Liver (tissue), 9 donors: ENCODE data around the gene PEX12. TPM values are rescaled to one million over a fixed set of nuclear protein-coding genes. Genes with fewer than 3 reads are reported as not detected.

Experiments
- DNase-seq: peaks from one replicate; pipeline ENCODE4 v3.0.0-alpha.2; 2017; ENCODE audit warnings: low spot score
- H3K27ac ChIP-seq, 2 donors: one replicate each; pipeline ENCODE4 v1.7.0; 2013; ENCODE audit warnings: inconsistent platforms in 2 of 2, low read length in 2 of 2, control low read depth in 1 of 2, low read depth in 1 of 2, mild to moderate bottlenecking in 1 of 2
- H3K27me3 ChIP-seq, 4 donors: one replicate each; pipeline versions ENCODE4 v1.6.1 to v1.7.0; 2013; ENCODE audit warnings: low read length in 3 of 4, inconsistent platforms in 1 of 4, mild to moderate bottlenecking in 1 of 4, moderate library complexity in 1 of 4; ENCODE audit not compliant: control insufficient read depth in 4 of 4, insufficient read depth in 4 of 4
- H3K36me3 ChIP-seq, 4 donors: one replicate each; pipeline versions ENCODE4 v1.6.1 to v1.7.0; 2013; ENCODE audit warnings: low read length in 3 of 4, mild to moderate bottlenecking in 3 of 4, low read depth in 1 of 4, moderate library complexity in 1 of 4; ENCODE audit not compliant: control insufficient read depth in 4 of 4, insufficient read depth in 3 of 4
- H3K4me1 ChIP-seq, 4 donors: one replicate each; pipeline versions ENCODE4 v1.6.1 to v1.7.0; 2013; ENCODE audit warnings: low read length in 3 of 4, mild to moderate bottlenecking in 3 of 4, moderate library complexity in 1 of 4; ENCODE audit not compliant: control insufficient read depth in 4 of 4, insufficient read depth in 4 of 4
- H3K4me3 ChIP-seq, 3 donors: one replicate each; pipeline versions ENCODE4 v1.6.1 to v1.7.0; 2013; ENCODE audit warnings: low read length in 3 of 3, control low read depth in 1 of 3, low read depth in 1 of 3, mild to moderate bottlenecking in 1 of 3
- H3K9ac ChIP-seq, 2 donors: one replicate each; pipeline ENCODE4 v1.7.0; 2013; ENCODE audit warnings: low read length in 2 of 2, mild to moderate bottlenecking in 2 of 2, moderate library complexity in 2 of 2, control low read depth in 1 of 2, low read depth in 1 of 2
- H3K9me3 ChIP-seq, 4 donors: one replicate each; pipeline versions ENCODE4 v1.6.1 to v1.7.0; 2013; ENCODE audit warnings: low read length in 3 of 4; ENCODE audit not compliant: control insufficient read depth in 4 of 4
- ATF3 ChIP-seq: IDR thresholded peaks from 2 replicates; pipeline ENCODE4 v1.6.1; 2016; ENCODE audit warnings: antibody characterized with exemption
- CTCF ChIP-seq: fragments of 150-350 bp; IDR thresholded peaks from 2 replicates; pipeline ENCODE4 v1.5.1; 2017; ENCODE audit warnings: improper control_type of control experiment, low read depth, low read length; ENCODE audit not compliant: missing input control
- EGR1 ChIP-seq, 2 donors: IDR thresholded peaks; 2 replicates each; pipeline ENCODE4 v1.6.1; 2016 to 2018; ENCODE audit warnings: antibody characterized with exemption in 2 of 2, low read depth in 2 of 2
- FOXA2 ChIP-seq: IDR thresholded peaks from 2 replicates; pipeline ENCODE4 v1.6.1; 2016; ENCODE audit warnings: antibody characterized with exemption
- GABPA ChIP-seq, 2 donors: IDR thresholded peaks in 1 of 2; conservative IDR thresholded peaks in 1 of 2; 2 replicates each; pipeline ENCODE4 v1.6.1; 2016; ENCODE audit warnings: antibody characterized with exemption in 2 of 2, mild to moderate bottlenecking in 1 of 2, moderate library complexity in 1 of 2
- HNF4A ChIP-seq, 2 donors: conservative IDR thresholded peaks; 2 replicates each; pipeline ENCODE4 v1.6.1; 2016; ENCODE audit warnings: antibody characterized with exemption in 2 of 2, mild to moderate bottlenecking in 2 of 2
- JUND ChIP-seq, 2 donors: IDR thresholded peaks; 2 replicates each; pipeline ENCODE4 v1.6.1; 2016; ENCODE audit warnings: antibody characterized with exemption in 2 of 2
- MAX ChIP-seq: IDR thresholded peaks from 2 replicates; pipeline ENCODE4 v1.6.1; 2016; ENCODE audit warnings: antibody characterized with exemption
- NR2F2 ChIP-seq: IDR thresholded peaks from 2 replicates; pipeline ENCODE4 v1.6.1; 2016; ENCODE audit warnings: antibody characterized with exemption
- REST ChIP-seq: IDR thresholded peaks from 2 replicates; pipeline ENCODE4 v1.6.1; 2016; ENCODE audit warnings: antibody characterized with exemption, mild to moderate bottlenecking
- RXRA ChIP-seq, 2 donors: IDR thresholded peaks; 2 replicates each; pipeline ENCODE4 v1.6.1; 2017 to 2018; ENCODE audit warnings: antibody characterized with exemption in 2 of 2, mild to moderate bottlenecking in 1 of 2
- SP1 ChIP-seq: IDR thresholded peaks from 2 replicates; pipeline ENCODE4 v1.6.1; 2018; ENCODE audit warnings: antibody characterized with exemption, mild to moderate bottlenecking
- TAF1 ChIP-seq: conservative IDR thresholded peaks from 2 replicates; pipeline ENCODE4 v1.6.1; 2016; ENCODE audit warnings: antibody characterized with exemption, mild to moderate bottlenecking
- YY1 ChIP-seq: IDR thresholded peaks from 2 replicates; pipeline ENCODE4 v1.6.1; 2016; ENCODE audit warnings: antibody characterized with exemption, mild to moderate bottlenecking
- ZBTB33 ChIP-seq: IDR thresholded peaks from 2 replicates; pipeline ENCODE4 v1.6.1; 2016; ENCODE audit warnings: antibody characterized with exemption
- WGBS: extraction: QIAGEN DNeasy Blood & Tissue Kit; methylation state at CpG from one replicate; pipeline ENCODE4 v1.1.7; 2013; 5-methylcytosine and 5-hydroxymethylcytosine counted together
- polyA plus RNA-seq, 2 donors: library from polyadenylated mRNA; stranded (reverse) in 1 of 2; unstranded in 1 of 2; fragments of 200-250 nt in 1 of 2; fragments of >200 nt in 1 of 2; fragmentation: Nextera tagmentation in 1 of 2; extraction: Ambion mirVana in 1 of 2; gene quantifications; one replicate each; pipeline versions ENCODE4 v1.2.1 to v1.2.3, GENCODE V29; 2013 to 2015
- total RNA-seq, 2 donors: library from RNA; depleted of rRNA; stranded (reverse); fragments of >200 nt; gene quantifications; one replicate each; pipeline ENCODE4 v1.2.3, GENCODE V29; 2014
- donor health status: healthy.
- donor health status: healthy.
- donor health status: healthy.
- donor health status: healthy.
- donor health status: healthy.

The PEX12 gene
- total and polyA plus RNA-seq, 4 donors, result 2.0 to 3.6 (median 2.4) TPM

GRCh38 chr17:35605678-35606077, 27.3 kb upstream of the PEX12 start:
- Histone ChIP-seq H3K9ac (no peak overlapping the region), H3K9me3 (no peaks in the 10 kb centered on the region), H3K4me3 (no peak overlapping the region), H3K27ac (no peak overlapping the region), H3K4me1 (no peaks in the 10 kb centered on the region), H3K27me3 (no peaks in the 10 kb centered on the region), H3K36me3 (peaks cover 6 to 49% (median 40%) of the 10 kb centered on the region in 4 donors)
- no peak for TF ChIP-seq YY1
- no peak for TF ChIP-seq ATF3
- no peak for TF ChIP-seq NR2F2
- TF ChIP-seq CTCF, result no peak
- no peak for TF ChIP-seq ZBTB33
- TF ChIP-seq TAF1, result no peak
- TF ChIP-seq FOXA2, result no peak
- no peak for TF ChIP-seq EGR1 (IDR thresholded peaks at IDR 0.05; ENCODE audit: low read depth in 2 of 2)
- no peak for TF ChIP-seq RXRA (IDR thresholded peaks at IDR 0.05)
- no peak for TF ChIP-seq REST
- no peak for TF ChIP-seq JUND (IDR thresholded peaks at IDR 0.05)
- no peak for TF ChIP-seq MAX
- no peak for TF ChIP-seq HNF4A (conservative IDR thresholded peaks at IDR 0.05)
- WGBS, result 96% methylated on average over 2 of the region's 2 CpGs
- DNase-seq, result no peak

- no peak overlapping the region for H3K9ac ChIP-seq
Measured at GRCh38 chr17:35603674-35604073, 25.3 kb upstream of the PEX12 start.

More at GRCh38 chr17:35603674-35604073, 25.3 kb upstream of the PEX12 start:
- no peak for DNase-seq
- Histone ChIP-seq H3K27ac (no peak overlapping the region), H3K36me3 (peaks cover 6 to 45% (median 36%) of the 10 kb centered on the region in 4 donors), H3K9me3 (no peaks in the 10 kb centered on the region), H3K4me3 (no peak overlapping the region), H3K4me1 (no peaks in the 10 kb centered on the region), H3K27me3 (no peaks in the 10 kb centered on the region)
- TF ChIP-seq EGR1 (IDR thresholded peaks at IDR 0.05; ENCODE audit: low read depth in 2 of 2) (no peak), RXRA (IDR thresholded peaks at IDR 0.05) (no peak), NR2F2 (no peak), ZBTB33 (no peak), FOXA2 (no peak), ATF3 (no peak), YY1 (no peak), MAX (no peak), REST (no peak), GABPA (IDR thresholded peaks at IDR 0.05 in 1 of 2, conservative IDR thresholded peaks at IDR 0.05 in 1 of 2) (no peak), SP1 (no peak)
- 94% methylated on average over 7 of the region's 7 CpGs for WGBS
